Esophagus squamous epithelium (tissue), 5 donors: ENCODE data around the gene PRELID3B. TPM values are rescaled to one million over a fixed set of nuclear protein-coding genes. Genes with fewer than 3 reads are reported as not detected.

Experiments used
- DNase-seq: peaks from one replicate; lab custom pipeline; 2025; lab: John Stamatoyannopoulos, UW
- H3K27ac ChIP-seq, 4 donors: fragments of 200-600 bp; sonication (generic); one replicate each; pipeline ENCODE4 v1.5.1; 2016 to 2019; ENCODE audit warnings: mild to moderate bottlenecking in 1 of 4
- H3K27me3 ChIP-seq, 4 donors: fragments of 200-600 bp; sonication (generic); 1 replicate in 3 of 4; 2 replicates in 1 of 4; pipeline versions ENCODE4 v1.5.1 to v1.6.0; 2017 to 2021; ENCODE audit warnings: antibody characterized with exemption in 1 of 4
- H3K36me3 ChIP-seq, 3 donors: fragments of 200-600 bp; sonication (generic); one replicate each; pipeline ENCODE4 v1.5.1; 2016 to 2019
- H3K4me1 ChIP-seq, 3 donors: fragments of 200-600 bp; sonication (generic); one replicate each; pipeline ENCODE4 v1.5.1; 2017 to 2019
- H3K4me3 ChIP-seq, 4 donors: fragments of 200-600 bp; sonication (generic); 1 replicate in 3 of 4; 2 replicates in 1 of 4; pipeline ENCODE4 v1.5.1; 2016 to 2019; ENCODE audit warnings: mild to moderate bottlenecking in 2 of 4, moderate library complexity in 1 of 4
- H3K9me3 ChIP-seq, 3 donors: fragments of 200-600 bp; sonication (generic); one replicate each; pipeline ENCODE4 v1.5.1; 2016 to 2019
- CTCF ChIP-seq, 6 experiments: fragments of 450-650 bp in 4 of 6; fragments of 200-600 bp in 2 of 6; sonication (generic) in 2 of 6; IDR thresholded peaks; one replicate each; pipeline ENCODE4 v1.5.1; 2016 to 2019; ENCODE audit warnings: antibody characterized with exemption in 6 of 6, mild to moderate bottlenecking in 4 of 6, moderate library complexity in 4 of 6
- POLR2A ChIP-seq, 4 donors: fragments of 450-650 bp; IDR thresholded peaks; one replicate each; pipeline ENCODE4 v1.6.1; 2017; ENCODE audit warnings: antibody characterized with exemption in 4 of 4, mild to moderate bottlenecking in 4 of 4, moderate library complexity in 3 of 4
- WGBS, 2 donors: methylation state at CpG; one replicate each; pipeline ENCODE4 v1.1.5; 2018; 5-methylcytosine and 5-hydroxymethylcytosine counted together
- intact Hi-C: fragments of 100-400 bp; cut with DNase I; formaldehyde crosslinking; loops from one replicate; pipeline ENCODE4 v1.15.0; 2022
- total RNA-seq, 4 donors: library from RNA; depleted of rRNA; stranded (reverse); fragments of >200 nt; gene quantifications; one replicate each; pipeline ENCODE4 v1.1.0, GENCODE V29; 2016
- donor health status: DM: yes; HTN: yes; CAD: no.

PRELID3B gene
- total RNA-seq = 10 to 100 TPM; 44.7 to 73.1 (median 68.5) TPM

DNA sequence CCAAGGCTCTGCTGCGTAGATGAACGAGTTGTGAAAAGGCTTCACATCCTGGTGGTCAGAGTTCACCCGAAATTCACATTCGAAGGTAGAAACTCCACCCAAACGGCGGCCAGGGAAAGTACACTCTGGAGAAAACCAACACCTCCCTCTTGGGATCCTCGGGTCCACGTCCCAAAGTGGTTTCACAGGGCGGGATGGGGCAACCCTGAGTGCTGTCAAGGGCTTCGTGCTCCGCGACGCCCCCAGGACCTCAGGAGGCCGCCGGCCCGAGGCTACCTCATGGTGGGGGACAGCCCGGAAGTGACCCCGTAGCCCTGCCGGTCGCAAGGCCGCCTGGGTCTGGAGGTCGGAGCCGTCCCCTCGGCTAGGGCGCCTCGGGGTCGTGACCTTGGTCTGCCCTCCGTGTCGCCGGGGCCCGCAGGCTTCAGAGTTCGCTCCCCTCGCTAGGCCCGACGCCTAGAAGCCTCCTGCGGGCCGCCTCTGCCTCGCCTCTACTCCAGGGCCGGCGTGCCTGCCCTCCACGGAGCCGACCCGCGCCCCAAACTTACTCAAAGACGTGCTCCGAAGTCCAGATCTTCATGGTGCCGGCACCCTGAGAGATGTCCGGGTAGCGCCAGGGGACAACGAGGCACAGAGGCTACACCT is at the start of gene PRELID3B:
Gene PRELID3B, minus strand, starts transcription at position 636 of the 645 bp plus-strand sequence. Its CDS starts 56 bp downstream, at position 580.
- intact Hi-C loops = no loop called here
- WGBS, 2 donors = 12% methylated on average over 9 of the region's 50 CpGs; no CpG with 5 or more reads in 1 of the 2 donors
- no peaks in the 10 kb centered on the region for H3K27me3 ChIP-seq
- TF ChIP-seq POLR2A (IDR thresholded peaks at IDR 0.05) = peak in 2 of 4 donors; percentile 33 to 69
- peak in 1 of 6 experiments; percentile 9 for TF ChIP-seq CTCF (IDR thresholded peaks at IDR 0.05)
- H3K27ac ChIP-seq = peak within 1 kb of the TSS; percentile 81 to 94 (median 90)
- no peak for DNase-seq
- H3K36me3 ChIP-seq = peaks cover 0 to 11% (median 8%) of the 10 kb centered on the region in 3 donors
- H3K4me3 ChIP-seq = peak within 1 kb of the TSS; percentile 68 to 91 (median 72)
- H3K4me1 ChIP-seq = peaks cover 12 to 50% (median 20%) of the 10 kb centered on the region in 3 donors
- no peaks in the 10 kb centered on the region for H3K9me3 ChIP-seq

DNA sequence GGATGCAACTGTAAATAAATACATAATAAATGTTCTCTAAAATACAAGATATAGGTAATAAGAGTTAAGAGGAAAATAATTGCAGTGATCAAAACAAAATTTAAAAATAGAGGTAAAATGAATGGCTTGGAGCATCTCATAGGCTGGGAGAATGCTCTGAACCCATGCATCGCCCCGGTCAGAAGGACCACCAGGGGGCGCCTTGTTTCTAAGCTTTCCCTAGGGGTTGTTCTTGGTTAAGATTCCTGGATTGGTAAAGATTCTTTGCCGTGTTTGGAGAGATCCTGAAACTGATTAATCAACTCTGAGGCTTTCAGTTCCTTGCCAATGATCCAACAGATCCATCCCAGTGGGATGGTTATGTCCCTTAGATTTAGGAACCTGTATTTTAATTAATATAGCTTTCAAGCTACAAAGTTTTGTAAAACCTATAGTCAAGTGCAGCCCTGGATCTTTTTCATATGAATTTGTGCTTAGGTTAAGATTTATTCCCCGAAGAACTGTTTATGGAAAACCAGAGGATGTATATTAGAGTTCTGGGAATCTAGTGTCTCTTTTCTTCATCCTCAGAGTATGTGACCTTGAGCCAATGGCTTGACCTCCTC is 45.3 kb upstream of the PRELID3B start:
- TF ChIP-seq CTCF (IDR thresholded peaks at IDR 0.05) = peak; percentile 87 to 96 (median 90)
- TF ChIP-seq POLR2A (IDR thresholded peaks at IDR 0.05) = no peak
- WGBS, 2 donors = 8 to 11% methylated on average over 5 of the region's 5 CpGs
- no peaks in the 10 kb centered on the region for H3K9me3 ChIP-seq
- H3K36me3 ChIP-seq = no peaks in the 10 kb centered on the region
- no peak overlapping the region for H3K4me3 ChIP-seq
- peak; percentile 7 for DNase-seq
- H3K27me3 ChIP-seq = no peaks in the 10 kb centered on the region
- intact Hi-C loops = loop anchor here (5.0 kb wide), 2 partner anchors 134 to 314 kb away; no protein-coding TSS in a partner anchor
- H3K27ac ChIP-seq = no peak overlapping the region
- peaks cover 0 to 15% (median 4%) of the 10 kb centered on the region in 3 donors for H3K4me1 ChIP-seq

- Histone ChIP-seq H3K4me1 (peaks cover 0 to 15% (median 4%) of the 10 kb centered on the region in 3 donors), H3K9me3 (no peaks in the 10 kb centered on the region), H3K27me3 (no peaks in the 10 kb centered on the region), H3K27ac (no peak overlapping the region), H3K4me3 (no peak overlapping the region), H3K36me3 (no peaks in the 10 kb centered on the region)
- no peak for DNase-seq
- 83 to 92% methylated on average over 5 of the region's 5 CpGs for WGBS, 2 donors
- no peak for TF ChIP-seq CTCF (IDR thresholded peaks at IDR 0.05)
- no peak for TF ChIP-seq POLR2A (IDR thresholded peaks at IDR 0.05)
- intact Hi-C loops = loop anchor here (5.0 kb wide), 2 partner anchors 135 to 315 kb away; no protein-coding TSS in a partner anchor
Observed at GRCh38 chr20:59086923-59087322, 44.3 kb upstream of the PRELID3B start.

GRCh38 chr20:59084041-59084850 is 41.7 kb upstream of the PRELID3B start:
- peaks cover 0 to under 1% (median 0%) of the 10 kb centered on the region in 4 donors for H3K27me3 ChIP-seq
- intact Hi-C loops = no loop called here
- no peaks in the 10 kb centered on the region for H3K36me3 ChIP-seq
- 29 to 36% methylated on average over 9 of the region's 9 CpGs for WGBS, 2 donors
- DNase-seq = no peak
- TF ChIP-seq POLR2A (IDR thresholded peaks at IDR 0.05) (no peak), CTCF (IDR thresholded peaks at IDR 0.05) (no peak)
- peak overlapping the region in 1 of 4 donors; percentile 10 for H3K27ac ChIP-seq
- H3K4me3 ChIP-seq = no peak overlapping the region
- H3K9me3 ChIP-seq = no peaks in the 10 kb centered on the region
- H3K4me1 ChIP-seq = peaks cover 0 to 24% (median 4%) of the 10 kb centered on the region in 3 donors
